NCI-H460 (cell line): ENCODE results near the gene HLA-DMA. TPM values are rescaled to one million over a fixed set of nuclear protein-coding genes. Genes with fewer than 3 reads are reported as not detected.

Source experiments
- DNase-seq: peaks from one replicate; pipeline ENCODE4 v3.0.0-alpha.2; 2016; ENCODE audit warnings: low read depth; ENCODE audit errors: extremely low read depth
- total RNA-seq: library from RNA; depleted of rRNA; stranded (reverse); fragments of >200 nt; shearing (Covaris generic); gene quantifications from 2 replicates; pipeline ENCODE4 v1.2.3, GENCODE V29; 2014; rRNA removed

The HLA-DMA gene
- total RNA-seq, 1 experiment from 2014 or later = 1.2 TPM

- DNase-seq = no peak
Measured at GRCh38 chr6:32935551-32936238, 17.2 kb downstream of the HLA-DMA start.

- DNase-seq = peak; percentile 58
Measured at GRCh38 chr6:32933661-32934085, 19.2 kb downstream of the HLA-DMA start.

- DNase-seq = no peak
Measured at GRCh38 chr6:32932132-32932868, 20.6 kb downstream of the HLA-DMA start.

- DNase-seq = no peak
Measured at GRCh38 chr6:32931211-32931610, 21.7 kb downstream of the HLA-DMA start.

- DNase-seq = no peak
Measured at GRCh38 chr6:32922083-32922482, 30.8 kb downstream of the HLA-DMA start.

GRCh38 chr6:32920715-32921114 lies 32.2 kb downstream of the HLA-DMA start:
- DNase-seq = no peak

GRCh38 chr6:32912951-32913350 lies 39.9 kb downstream of the HLA-DMA start:
- DNase-seq = no peak

- no peak for DNase-seq
Measured at GRCh38 chr6:32908897-32909296, 44.0 kb downstream of the HLA-DMA start.

GRCh38 chr6:32906539-32906938 lies 46.4 kb downstream of the HLA-DMA start:
- DNase-seq = no peak

- DNase-seq = no peak
Measured at GRCh38 chr6:32905078-32905477, 47.8 kb downstream of the HLA-DMA start.

GRCh38 chr6:32903952-32904351 lies 48.9 kb downstream of the HLA-DMA start:
- no peak for DNase-seq

Other genes with a start within 250 kb of the HLA-DMA start
- gene HLA-DQA2, start 211.7 kb downstream of the HLA-DMA start, total RNA-seq = not detected in 2 replicates
- gene HLA-DQB2, start 189.6 kb downstream of the HLA-DMA start, total RNA-seq = not detected in 2 replicates
- 0.40 and 0.58 TPM in 2 replicates for gene HLA-DOB, start 136.1 kb downstream of the HLA-DMA start, total RNA-seq
- 29.8 and 30.7 TPM in 2 replicates for gene TAP2, start 114.4 kb downstream of the HLA-DMA start, total RNA-seq
- gene PSMB8, start 109.0 kb downstream of the HLA-DMA start, total RNA-seq = 48.2 and 50.3 TPM in 2 replicates
- 49.3 and 49.4 TPM in 2 replicates for gene TAP1, start 99.4 kb downstream of the HLA-DMA start, total RNA-seq
- gene PSMB9, start 98.9 kb downstream of the HLA-DMA start, total RNA-seq = 20.3 and 21.4 TPM in 2 replicates
- gene HLA-DMB, start 12.1 kb downstream of the HLA-DMA start, total RNA-seq = not detected in 2 replicates
- 132 and 133 TPM in 2 replicates for gene BRD2, start 15.5 kb upstream of the HLA-DMA start, total RNA-seq
- not detected in 2 replicates for gene HLA-DOA, start 56.5 kb upstream of the HLA-DMA start, total RNA-seq
- gene HLA-DPA1, start 120.6 kb upstream of the HLA-DMA start, total RNA-seq = not detected in 2 replicates
- gene HLA-DPB1, start 122.9 kb upstream of the HLA-DMA start, total RNA-seq = not detected in 2 replicates
- 0.05 TPM in 1 of 2 replicates, not detected in the other for gene COL11A2, start 239.4 kb upstream of the HLA-DMA start, total RNA-seq
- 13.7 and 14.0 TPM in 2 replicates for gene RXRB, start 247.6 kb upstream of the HLA-DMA start, total RNA-seq
- gene SLC39A7, start 247.8 kb upstream of the HLA-DMA start, total RNA-seq = 37.8 and 44.8 TPM in 2 replicates